GM19025 (cell line): ENCODE data around the gene PEA15.

Experiments
- ATAC-seq: cut with Tn5 transposase; IDR thresholded peaks from one replicate; pipeline ENCODE4 v1.9.1; 2021; ENCODE audit warnings: mild to moderate bottlenecking, low read depth, moderate library complexity; ENCODE audit not compliant: unreplicated experiment

PEA15 gene

GRCh38 chr1:160236806-160237205 is 31.6 kb downstream of the PEA15 start:
- ATAC-seq = no peak

- no peak for ATAC-seq
Measured at GRCh38 chr1:160237558-160237957, 32.4 kb downstream of the PEA15 start.

- ATAC-seq = no peak
Measured at GRCh38 chr1:160238408-160238807, 33.2 kb downstream of the PEA15 start.

- ATAC-seq = no peak
Measured at GRCh38 chr1:160239582-160240299, 34.6 kb downstream of the PEA15 start.

GRCh38 chr1:160243767-160244166 is 38.6 kb downstream of the PEA15 start:
- no peak for ATAC-seq

- ATAC-seq = no peak
Measured at GRCh38 chr1:160244209-160244608, 39.0 kb downstream of the PEA15 start.

- ATAC-seq = no peak
Measured at GRCh38 chr1:160245434-160245833, 40.2 kb downstream of the PEA15 start.

GRCh38 chr1:160247053-160247452 is 41.9 kb downstream of the PEA15 start:
- no peak for ATAC-seq

- ATAC-seq = no peak
Measured at GRCh38 chr1:160251011-160251410, 45.8 kb downstream of the PEA15 start.

- ATAC-seq = no peak
Measured at GRCh38 chr1:160251687-160252526, 46.7 kb downstream of the PEA15 start.

- ATAC-seq = no peak
Measured at GRCh38 chr1:160255781-160256300, 50.7 kb downstream of the PEA15 start.

- ATAC-seq = no peak
Measured at GRCh38 chr1:160256396-160257046, 51.3 kb downstream of the PEA15 start.

- ATAC-seq = no peak
Measured at GRCh38 chr1:160257411-160258015, 52.3 kb downstream of the PEA15 start.

GRCh38 chr1:160258177-160258798 is 53.1 kb downstream of the PEA15 start:
- ATAC-seq = no peak

- ATAC-seq = no peak
Measured at GRCh38 chr1:160260406-160261382, 55.5 kb downstream of the PEA15 start.

- no peak for ATAC-seq
Measured at GRCh38 chr1:160261556-160261892, 56.3 kb downstream of the PEA15 start.

GRCh38 chr1:160261893-160262794 is 57.0 kb downstream of the PEA15 start, which contains the start of gene DCAF8:
TSS of gene DCAF8 (minus strand) at chr1:160262549. CDS start at chr1:160244008, 18,541 bp downstream.
- ATAC-seq = peak; percentile 69

- ATAC-seq = no peak
Measured at GRCh38 chr1:160264795-160265307, 59.7 kb downstream of the PEA15 start.
